MCF 10A (cell line): Measurements from ENCODE around the gene MS4A12. TPM values are rescaled to one million over a fixed set of nuclear protein-coding genes. Genes with fewer than 3 reads are reported as not detected.

Experiments
- BruUV-seq: library from RNA; stranded (reverse); fragments of 400-500 nt; replicated peaks from 2 replicates; lab custom pipeline; 2021; lab: Mats Ljungman, UMichigan
- CTCF ChIA-PET: fragments of 300-600 bp; sonication (Branson Sonifier 250); formaldehyde crosslinking; extraction: SDS; loops from one replicate; lab custom pipeline; 2021; ENCODE audit warnings: antibody characterized with exemption, inconsistent platforms; lab: Yijun Ruan, JAX
- POLR2A ChIA-PET: fragments of 300-600, 350-650 bp; sonication (Branson Sonifier 250); formaldehyde crosslinking; extraction: SDS; loops from one replicate; lab custom pipeline; 2020; ENCODE audit warnings: antibody characterized with exemption, inconsistent platforms; lab: Yijun Ruan, JAX
- DNase-seq: peaks from one replicate; pipeline ENCODE4 v3.0.0-alpha.2; 2018; ENCODE audit not compliant: unreplicated experiment
- H3K27ac Mint-ChIP-seq: one replicate; pipeline ENCODE4 v1.8.0; 2022; ENCODE audit warnings: mild to moderate bottlenecking, low read depth, mixed read lengths; ENCODE audit not compliant: unreplicated experiment
- H3K27me3 Mint-ChIP-seq: one replicate; pipeline ENCODE4 v1.8.0; 2022; ENCODE audit warnings: mixed read lengths; ENCODE audit not compliant: insufficient read depth, unreplicated experiment
- H3K36me3 Mint-ChIP-seq: one replicate; pipeline ENCODE4 v1.8.0; 2022; ENCODE audit warnings: mild to moderate bottlenecking, moderate library complexity, mixed read lengths; ENCODE audit not compliant: insufficient read depth, unreplicated experiment
- H3K4me1 Mint-ChIP-seq: one replicate; pipeline ENCODE4 v1.8.0; 2022; ENCODE audit warnings: mixed read lengths; ENCODE audit not compliant: insufficient read depth, unreplicated experiment
- H3K4me3 Mint-ChIP-seq: one replicate; pipeline ENCODE4 v1.8.0; 2022; ENCODE audit warnings: mild to moderate bottlenecking, moderate library complexity, mixed read lengths; ENCODE audit not compliant: unreplicated experiment
- H3K9me3 Mint-ChIP-seq: one replicate; pipeline ENCODE4 v1.8.0; 2022; ENCODE audit warnings: mixed read lengths; ENCODE audit not compliant: unreplicated experiment
- intact Hi-C: fragments of 100-400 bp; cut with micrococcal nuclease; formaldehyde crosslinking; loops from 2 replicates; pipeline ENCODE4 v1.14.1; 2022
- total RNA-seq: library from RNA; stranded (reverse); gene quantifications from 2 replicates; pipeline ENCODE4 v1.2.3, GENCODE V29; 2022
- TF ChIP-seq, protein P1 (sequence below): fragments of 200-600 bp; IDR thresholded peaks from one replicate; pipeline ENCODE4 v1.8.0; 2022; ENCODE audit warnings: antibody characterized with exemption, mild to moderate bottlenecking; ENCODE audit not compliant: unreplicated experiment

MS4A12 gene
- total RNA-seq, 1 experiment from 2014 or later: not detected

DNA sequence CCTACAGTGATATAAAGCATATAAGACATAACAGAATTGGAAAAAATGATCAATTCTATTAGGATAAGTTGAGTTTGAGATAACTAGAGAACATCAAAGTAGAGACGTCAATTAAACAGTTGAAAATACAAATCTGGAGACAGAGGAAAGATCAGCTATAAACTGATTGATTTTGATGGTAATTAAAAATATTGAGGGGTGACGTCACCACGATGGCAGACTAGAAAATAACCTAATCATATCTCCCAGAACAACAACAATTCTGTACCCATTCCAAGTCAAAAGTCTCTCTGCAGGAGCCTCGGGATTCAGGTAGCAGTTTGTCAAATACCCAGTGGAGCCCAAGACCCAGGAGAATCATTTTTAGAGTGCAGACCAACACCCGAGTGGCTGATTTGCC is 51.5 kb downstream of the MS4A12 start:
- intact Hi-C loops: no loop called here
- no peak for DNase-seq
- TF ChIP-seq, protein P1, sequence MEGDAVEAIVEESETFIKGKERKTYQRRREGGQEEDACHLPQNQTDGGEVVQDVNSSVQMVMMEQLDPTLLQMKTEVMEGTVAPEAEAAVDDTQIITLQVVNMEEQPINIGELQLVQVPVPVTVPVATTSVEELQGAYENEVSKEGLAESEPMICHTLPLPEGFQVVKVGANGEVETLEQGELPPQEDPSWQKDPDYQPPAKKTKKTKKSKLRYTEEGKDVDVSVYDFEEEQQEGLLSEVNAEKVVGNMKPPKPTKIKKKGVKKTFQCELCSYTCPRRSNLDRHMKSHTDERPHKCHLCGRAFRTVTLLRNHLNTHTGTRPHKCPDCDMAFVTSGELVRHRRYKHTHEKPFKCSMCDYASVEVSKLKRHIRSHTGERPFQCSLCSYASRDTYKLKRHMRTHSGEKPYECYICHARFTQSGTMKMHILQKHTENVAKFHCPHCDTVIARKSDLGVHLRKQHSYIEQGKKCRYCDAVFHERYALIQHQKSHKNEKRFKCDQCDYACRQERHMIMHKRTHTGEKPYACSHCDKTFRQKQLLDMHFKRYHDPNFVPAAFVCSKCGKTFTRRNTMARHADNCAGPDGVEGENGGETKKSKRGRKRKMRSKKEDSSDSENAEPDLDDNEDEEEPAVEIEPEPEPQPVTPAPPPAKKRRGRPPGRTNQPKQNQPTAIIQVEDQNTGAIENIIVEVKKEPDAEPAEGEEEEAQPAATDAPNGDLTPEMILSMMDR: no peak
- BruUV-seq: no TSS peak
- H3K4me1 Mint-ChIP-seq: no peaks in the 10 kb centered on the region
- H3K27ac Mint-ChIP-seq: no peak overlapping the region
- no peaks in the 10 kb centered on the region for H3K36me3 Mint-ChIP-seq
- no peak overlapping the region for H3K4me3 Mint-ChIP-seq
- CTCF ChIA-PET: no interaction called here
- peaks cover 12% of the 10 kb centered on the region for H3K9me3 Mint-ChIP-seq
- H3K27me3 Mint-ChIP-seq: peaks cover 7% of the 10 kb centered on the region
- POLR2A ChIA-PET: no interaction called here

Other genes starting within 250 kb of the MS4A12 start
- gene MS4A4E, start 249.6 kb upstream of the MS4A12 start, total RNA-seq: not detected in 2 replicates
- gene MS4A4A, start 212.1 kb upstream of the MS4A12 start, total RNA-seq: not detected in 2 replicates
- not detected in 2 replicates for gene MS4A6E, start 165.5 kb upstream of the MS4A12 start, total RNA-seq
- not detected in 2 replicates for gene MS4A7, start 114.2 kb upstream of the MS4A12 start, total RNA-seq
- gene MS4A14, start 96.3 kb upstream of the MS4A12 start, total RNA-seq: not detected in 2 replicates
- gene MS4A5, start 63.2 kb upstream of the MS4A12 start, total RNA-seq: not detected in 2 replicates
- gene MS4A1, start 36.9 kb upstream of the MS4A12 start, total RNA-seq: not detected in 2 replicates
- gene MS4A13, start 22.6 kb downstream of the MS4A12 start, total RNA-seq: not detected in 2 replicates
- gene MS4A8, start 206.8 kb downstream of the MS4A12 start, total RNA-seq: not detected in 2 replicates
- gene MS4A18, start 231.9 kb downstream of the MS4A12 start, total RNA-seq: not detected in 2 replicates